Right atrium auricular region (tissue), 2 donors: ENCODE results near the gene GRK2. TPM values are rescaled to one million over a fixed set of nuclear protein-coding genes. Genes with fewer than 3 reads are reported as not detected.
A peak's percentile ranks its signal among the peaks of the same experiment; 100 is the strongest.
"Not testable (repeated sequence)": the region's sequence is repeated elsewhere in the genome, so short reads cannot be mapped to it uniquely, and the experiment has no call there.

Source experiments
- DNase-seq: peaks from one replicate; pipeline ENCODE4 v3.0.0-alpha.2; 2019; ENCODE audit warnings: low spot score
- H3K27ac ChIP-seq, 2 donors: fragments of 200-600 bp; sonication (generic); 1 replicate in 1 of 2; 2 replicates in 1 of 2; pipeline ENCODE4 v1.5.1; 2016 to 2019
- H3K27me3 ChIP-seq, 2 donors: fragments of 200-600 bp; sonication (generic); one replicate each; pipeline versions ENCODE4 v1.5.1 to v1.6.0; 2017 to 2019
- H3K36me3 ChIP-seq: fragments of 200-600 bp; sonication (generic); one replicate; pipeline ENCODE4 v1.5.1; 2016
- H3K4me1 ChIP-seq, 2 donors: fragments of 200-600 bp; sonication (generic); one replicate each; pipeline versions ENCODE4 v1.5.1 to v1.6.0; 2017 to 2019
- H3K4me3 ChIP-seq, 2 donors: fragments of 200-600 bp; sonication (generic); 1 replicate in 1 of 2; 2 replicates in 1 of 2; pipeline ENCODE4 v1.5.1; 2017 to 2019; ENCODE audit warnings: mild to moderate bottlenecking in 1 of 2, moderate library complexity in 1 of 2
- H3K9me3 ChIP-seq, 2 donors: fragments of 200-600 bp; sonication (generic); one replicate each; pipeline ENCODE4 v1.5.1; 2019
- CTCF ChIP-seq, 2 donors: fragments of 200-600 bp; sonication (generic); IDR thresholded peaks; one replicate each; pipeline ENCODE4 v1.5.1; 2019; ENCODE audit warnings: antibody characterized with exemption in 2 of 2
- total RNA-seq, 2 donors: library from RNA; depleted of rRNA; stranded (reverse); fragments of >200 nt; gene quantifications; one replicate each; pipeline ENCODE4 v1.1.0, GENCODE V29; 2016

GRK2 gene
- total RNA-seq: 10 to 100 TPM; 52.7 to 55.9 TPM

- Histone ChIP-seq H3K4me3 (peak within 1 kb of the TSS; percentile 82 to 94), H3K4me1 (peaks cover 0 to 72% of the 10 kb centered on the region in 2 donors), H3K27ac (peak within 1 kb of the TSS; percentile 73 to 90), H3K9me3 (no peaks in the 10 kb centered on the region), H3K36me3 (peaks cover 4% of the 10 kb centered on the region), H3K27me3 (no peaks in the 10 kb centered on the region)
- no peak for DNase-seq
- TF ChIP-seq CTCF (IDR thresholded peaks at IDR 0.05): no peak
Observed at GRCh38 chr11:67266449-67267187, at the start of gene GRK2. TSS of gene GRK2 (plus strand) at chr11:67266473. CDS start at chr11:67266700, 227 bp downstream.

- Histone ChIP-seq H3K27me3 (no peaks in the 10 kb centered on the region), H3K36me3 (peaks cover 63% of the 10 kb centered on the region), H3K4me3 (no peak overlapping the region), H3K4me1 (no peaks in the 10 kb centered on the region), H3K9me3 (no peaks in the 10 kb centered on the region), H3K27ac (no peak overlapping the region)
- DNase-seq: no peak
- no peak for TF ChIP-seq CTCF (IDR thresholded peaks at IDR 0.05)
Observed at GRCh38 chr11:67227726-67228125, 38.5 kb upstream of the GRK2 start.

- H3K4me3 ChIP-seq: no peak overlapping the region
- H3K27me3 ChIP-seq: no peaks in the 10 kb centered on the region
- H3K9me3 ChIP-seq: no peaks in the 10 kb centered on the region
- H3K27ac ChIP-seq: no peak overlapping the region
- TF ChIP-seq CTCF (IDR thresholded peaks at IDR 0.05): no peak
- no peak for DNase-seq
- H3K4me1 ChIP-seq: no peaks in the 10 kb centered on the region
- peaks cover 52% of the 10 kb centered on the region for H3K36me3 ChIP-seq
Observed at GRCh38 chr11:67230406-67230805, 35.9 kb upstream of the GRK2 start.

- peaks cover 50% of the 10 kb centered on the region for H3K36me3 ChIP-seq
- no peak for TF ChIP-seq CTCF (IDR thresholded peaks at IDR 0.05)
Observed at GRCh38 chr11:67230886-67231285, 35.4 kb upstream of the GRK2 start.

GRCh38 chr11:67233584-67234190, 32.6 kb upstream of the GRK2 start:
- Histone ChIP-seq H3K4me3 (no peak overlapping the region), H3K36me3 (peaks cover 37% of the 10 kb centered on the region), H3K4me1 (peaks cover 0 to 6% of the 10 kb centered on the region in 2 donors), H3K9me3 (no peaks in the 10 kb centered on the region), H3K27me3 (no peaks in the 10 kb centered on the region), H3K27ac (no peak overlapping the region)
- TF ChIP-seq CTCF (IDR thresholded peaks at IDR 0.05): no peak
- DNase-seq: no peak

More at GRCh38 chr11:67230886-67231285, 35.4 kb upstream of the GRK2 start:
- H3K27me3 ChIP-seq: no peaks in the 10 kb centered on the region
- H3K4me3 ChIP-seq: no peak overlapping the region
- no peaks in the 10 kb centered on the region for H3K4me1 ChIP-seq
- DNase-seq: no peak
- H3K9me3 ChIP-seq: no peaks in the 10 kb centered on the region
- H3K27ac ChIP-seq: no peak overlapping the region

GRCh38 chr11:67234571-67234970, 31.7 kb upstream of the GRK2 start:
- peaks cover 29% of the 10 kb centered on the region for H3K36me3 ChIP-seq

More at GRCh38 chr11:67234571-67234970, 31.7 kb upstream of the GRK2 start:
- not testable (repeated sequence) for H3K27ac ChIP-seq, H3K27me3 ChIP-seq, H3K9me3 ChIP-seq, DNase-seq, H3K4me3 ChIP-seq
- peaks cover 0 to 15% of the 10 kb centered on the region in 2 donors for H3K4me1 ChIP-seq
